HepG2 (cell line): ENCODE data around the gene SLC23A2. TPM values are rescaled to one million over a fixed set of nuclear protein-coding genes. Genes with fewer than 3 reads are reported as not detected.
A peak's percentile ranks its signal among the peaks of the same experiment; 100 is the strongest.

ENCODE experiments used
- AGO1 ChIP-seq: fragments of 200-400 bp; formaldehyde crosslinking; IDR thresholded peaks from 2 replicates; pipeline ENCODE4 v1.6.1; 2017; ENCODE audit warnings: mild to moderate bottlenecking, low read depth, low read length, moderate library complexity; ENCODE audit not compliant: poor library complexity, severe bottlenecking
- ASH2L ChIP-seq: fragments of 300-600, 200-600 bp; sonication (generic); IDR thresholded peaks from 2 replicates; pipeline ENCODE4 v1.7.0; 2017; ENCODE audit warnings: low read depth, mild to moderate bottlenecking, moderate library complexity, mixed read lengths, low read length; ENCODE audit not compliant: insufficient read length
- CC2D1A ChIP-seq: sonication (generic); formaldehyde crosslinking; IDR thresholded peaks from 2 replicates; pipeline ENCODE4 v1.8.1; 2023; ENCODE audit warnings: mild to moderate bottlenecking, missing genetic modification reagents
- EP300 ChIP-seq, 3 experiments: sonication (generic) in 1 of 3; formaldehyde crosslinking in 1 of 3; IDR thresholded peaks; 2 replicates each; pipeline versions ENCODE4 v1.5.1 to v1.6.1; 2011 to 2020; ENCODE audit warnings: low read depth in 2 of 3, low read length in 2 of 3, borderline replicate concordance in 1 of 3, improper control_type of control experiment in 1 of 3, mild to moderate bottlenecking in 1 of 3, missing genetic modification reagents in 1 of 3, moderate library complexity in 1 of 3
- GFI1 ChIP-seq: sonication (generic); formaldehyde crosslinking; IDR thresholded peaks from 2 replicates; pipeline ENCODE4 v1.5.0; 2020; ENCODE audit warnings: missing genetic modification reagents, mild to moderate bottlenecking, borderline replicate concordance
- HNRNPUL1 ChIP-seq: fragments of 200-400 bp; formaldehyde crosslinking; IDR thresholded peaks from 2 replicates; pipeline ENCODE4 v1.6.1; 2017; ENCODE audit warnings: low read depth, mild to moderate bottlenecking, low read length, moderate library complexity
- IRX3 ChIP-seq: sonication (generic); formaldehyde crosslinking; IDR thresholded peaks from 2 replicates; pipeline ENCODE4 v1.8.1; 2023; ENCODE audit warnings: mild to moderate bottlenecking, low read depth, missing genetic modification reagents, borderline replicate concordance
- MIER3 ChIP-seq: IDR thresholded peaks from 2 replicates; pipeline ENCODE4 v1.6.1; 2016; ENCODE audit warnings: missing compliant biosample characterization, borderline replicate concordance
- NFYB ChIP-seq: sonication (generic); formaldehyde crosslinking; IDR thresholded peaks from 2 replicates; pipeline ENCODE4 v1.4.0; 2020; ENCODE audit warnings: missing genetic modification reagents
- PBX2 ChIP-seq: IDR thresholded peaks from 2 replicates; pipeline ENCODE4 v1.6.1; 2016; ENCODE audit warnings: control low read depth
- SOX5 ChIP-seq: IDR thresholded peaks from 2 replicates; pipeline ENCODE4 v1.6.1; 2016; ENCODE audit warnings: borderline replicate concordance
- STAG1 ChIP-seq: sonication (generic); formaldehyde crosslinking; IDR thresholded peaks from 2 replicates; pipeline ENCODE4 v1.4.0; 2020; ENCODE audit warnings: missing genetic modification reagents
- TCF7 ChIP-seq: sonication (generic); IDR thresholded peaks from 2 replicates; pipeline ENCODE4 v1.6.1; 2016; ENCODE audit warnings: antibody characterized with exemption, low read depth
- TOPORS ChIP-seq: sonication (generic); formaldehyde crosslinking; IDR thresholded peaks from 2 replicates; pipeline ENCODE4 v1.8.0; 2023; ENCODE audit warnings: mild to moderate bottlenecking, missing genetic modification reagents
- ZKSCAN5 ChIP-seq: sonication (generic); formaldehyde crosslinking; IDR thresholded peaks from 2 replicates; pipeline ENCODE4 v1.5.1; 2020; ENCODE audit warnings: mild to moderate bottlenecking, missing genetic modification reagents
- ZNF10 ChIP-seq: sonication (generic); formaldehyde crosslinking; IDR thresholded peaks from 2 replicates; pipeline ENCODE4 v1.4.0; 2020; ENCODE audit warnings: mild to moderate bottlenecking, low read depth, missing genetic modification reagents, borderline replicate concordance
- ZNF264 ChIP-seq: sonication (generic); formaldehyde crosslinking; IDR thresholded peaks from 2 replicates; pipeline ENCODE4 v1.4.0; 2020; ENCODE audit warnings: missing genetic modification reagents
- ZNF30 ChIP-seq: sonication (generic); formaldehyde crosslinking; IDR thresholded peaks from 2 replicates; pipeline ENCODE4 v1.5.0; 2020; ENCODE audit warnings: mild to moderate bottlenecking, missing genetic modification reagents
- ZNF362 ChIP-seq: sonication (generic); formaldehyde crosslinking; IDR thresholded peaks from 2 replicates; pipeline ENCODE4 v1.4.0; 2020; ENCODE audit warnings: missing genetic modification reagents, mild to moderate bottlenecking, borderline replicate concordance
- ZNF570 ChIP-seq: sonication (generic); formaldehyde crosslinking; IDR thresholded peaks from 2 replicates; pipeline ENCODE4 v1.4.0; 2020; ENCODE audit warnings: mild to moderate bottlenecking, missing genetic modification reagents, borderline replicate concordance
- ZNF724P ChIP-seq: sonication (generic); formaldehyde crosslinking; IDR thresholded peaks from 2 replicates; pipeline ENCODE4 v1.8.0; 2022; ENCODE audit warnings: missing genetic modification reagents, borderline replicate concordance
- ZNF737 ChIP-seq: sonication (generic); formaldehyde crosslinking; IDR thresholded peaks from 2 replicates; pipeline ENCODE4 v1.5.0; 2020; ENCODE audit warnings: missing genetic modification reagents, mild to moderate bottlenecking, borderline replicate concordance
- ZNF891 ChIP-seq: sonication (generic); formaldehyde crosslinking; IDR thresholded peaks from 2 replicates; pipeline ENCODE4 v1.5.0; 2020; ENCODE audit warnings: mild to moderate bottlenecking, missing genetic modification reagents
- polyA plus RNA-seq, 8 experiments: library from polyadenylated mRNA; depleted of rRNA in 3 of 8; stranded (reverse) in 7 of 8; unstranded in 1 of 8; fragments of >200 nt; fragmentation: Illumina TruSeq in 4 of 8; extraction: Trizol in 4 of 8; gene quantifications; 2 replicates each; pipeline versions ENCODE4 v1.2.1 to v1.2.3, GENCODE V29; 2011 to 2016; ENCODE audit warnings: low read depth in 4 of 8, missing spikeins in 1 of 8, mixed read lengths in 1 of 8; ENCODE audit not compliant: insufficient read depth in 1 of 8
- total RNA-seq, 5 experiments: library from RNA; depleted of rRNA; stranded (reverse); fragments of >200 nt; fragmentation: Illumina TruSeq; extraction: Trizol; gene quantifications; 2 replicates each; pipeline ENCODE4 v1.2.3, GENCODE V29; 2016; ENCODE audit warnings: low read depth in 1 of 5

SLC23A2 gene
- total and polyA plus RNA-seq, 2 of the 13 experiments (the other 11 are each of a cell fraction or from before 2014, with no cell fraction given), result 42.2 to 51.2 TPM

GRCh38 chr20:4902788-4903187, 98.5 kb downstream of the SLC23A2 start (continued):
- TF ChIP-seq ZNF362 (CRISPR knock-in tag) (peak; percentile 36; the same call in 1 of the 2 replicates), PBX2 (CRISPR knock-in tag) (no peak), ZNF737 (CRISPR knock-in tag) (no peak), CC2D1A (CRISPR knock-in tag) (no peak), ZNF264 (CRISPR knock-in tag) (peak; percentile 55; the same call in 1 of the 2 replicates), MIER3 (CRISPR knock-in tag) (no peak), ZNF891 (CRISPR knock-in tag) (no peak), EP300 (IDR thresholded peaks at IDR 0.05; ENCODE audit: low read depth in 2 of 2, low read length in 2 of 2) (0 out of 4 replicates have a peak, but pooled peaks of 1 of the 2 experiments have one; percentile 13), EP300 (CRISPR knock-in tag; IDR thresholded peaks at IDR 0.05; ENCODE audit: borderline replicate concordance) (no peak), ZNF570 (CRISPR knock-in tag) (no peak), SOX5 (CRISPR knock-in tag) (0 out of 2 replicates have a peak, but pooled peaks have one; percentile 6), NFYB (CRISPR knock-in tag) (no peak), ASH2L (no peak), IRX3 (CRISPR knock-in tag) (no peak), HNRNPUL1 (no peak), TOPORS (CRISPR knock-in tag) (no peak), GFI1 (CRISPR knock-in tag) (0 out of 2 replicates have a peak, but pooled peaks have one; percentile 38), ZKSCAN5 (CRISPR knock-in tag) (no peak), AGO1 (no peak), ZNF10 (CRISPR knock-in tag) (no peak), STAG1 (no peak), ZNF724P (CRISPR knock-in tag) (no peak), ZNF30 (CRISPR knock-in tag) (no peak), TCF7 (0 out of 2 replicates have a peak, but pooled peaks have one; percentile 23)
- TF ChIP-seq, all 625 proteins: peak for 15
